NCI-H2107 (cell line): ENCODE measurements around the gene ACACB.

Source experiments
- DNase-seq: peaks from one replicate; lab custom pipeline; 2025; lab: John Stamatoyannopoulos, UW

The ACACB gene

GRCh38 chr12:109302358-109302757 lies 186.0 kb downstream of the ACACB start:
- no peak for DNase-seq

DNA sequence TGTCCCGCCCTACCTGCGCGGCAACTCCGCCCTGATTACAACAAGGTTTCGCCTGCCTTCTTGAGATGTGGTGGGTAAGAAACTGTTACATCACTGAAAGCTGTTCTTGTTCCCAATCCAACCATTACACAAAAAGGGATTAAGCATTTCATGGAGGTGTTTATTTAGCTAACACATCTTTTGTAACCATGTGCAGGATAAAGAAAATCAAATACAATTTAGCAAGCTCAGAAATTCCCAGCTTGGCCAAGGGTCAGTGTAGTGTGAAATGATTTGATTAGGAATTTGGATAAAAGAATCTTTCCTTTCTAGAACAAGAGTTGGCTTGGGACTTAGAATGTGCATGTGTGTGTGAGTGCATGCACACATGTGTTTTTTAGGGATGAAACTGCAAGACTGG lies 186.4 kb downstream of the ACACB start:
- DNase-seq, result no peak

- DNase-seq, result peak; percentile 16
These were observed 188.1 kb downstream of the ACACB start for GRCh38 chr12:109304485-109304884.

DNA sequence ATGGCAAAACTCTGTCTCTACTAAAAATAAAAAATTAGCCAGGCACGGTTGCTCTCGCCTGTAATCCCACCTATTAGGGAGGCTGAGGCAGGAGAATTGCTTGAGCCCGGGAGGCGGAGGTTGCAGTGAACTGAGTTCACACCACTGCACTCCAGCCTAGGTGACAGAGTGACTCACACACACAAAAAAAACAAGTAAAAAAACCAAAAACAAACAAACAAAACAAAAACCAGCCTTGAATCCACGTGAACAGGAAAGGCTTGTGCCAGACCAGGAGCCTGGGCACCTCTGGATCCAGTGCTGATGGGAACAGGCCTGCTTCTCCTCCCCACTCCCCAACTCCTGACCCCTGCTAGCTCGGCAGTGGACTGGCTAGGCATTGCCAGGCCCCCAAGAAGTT lies 189.2 kb downstream of the ACACB start:
- DNase-seq, result no peak

- DNase-seq, result no peak
These were observed 190.7 kb downstream of the ACACB start for GRCh38 chr12:109307051-109307450.

DNA sequence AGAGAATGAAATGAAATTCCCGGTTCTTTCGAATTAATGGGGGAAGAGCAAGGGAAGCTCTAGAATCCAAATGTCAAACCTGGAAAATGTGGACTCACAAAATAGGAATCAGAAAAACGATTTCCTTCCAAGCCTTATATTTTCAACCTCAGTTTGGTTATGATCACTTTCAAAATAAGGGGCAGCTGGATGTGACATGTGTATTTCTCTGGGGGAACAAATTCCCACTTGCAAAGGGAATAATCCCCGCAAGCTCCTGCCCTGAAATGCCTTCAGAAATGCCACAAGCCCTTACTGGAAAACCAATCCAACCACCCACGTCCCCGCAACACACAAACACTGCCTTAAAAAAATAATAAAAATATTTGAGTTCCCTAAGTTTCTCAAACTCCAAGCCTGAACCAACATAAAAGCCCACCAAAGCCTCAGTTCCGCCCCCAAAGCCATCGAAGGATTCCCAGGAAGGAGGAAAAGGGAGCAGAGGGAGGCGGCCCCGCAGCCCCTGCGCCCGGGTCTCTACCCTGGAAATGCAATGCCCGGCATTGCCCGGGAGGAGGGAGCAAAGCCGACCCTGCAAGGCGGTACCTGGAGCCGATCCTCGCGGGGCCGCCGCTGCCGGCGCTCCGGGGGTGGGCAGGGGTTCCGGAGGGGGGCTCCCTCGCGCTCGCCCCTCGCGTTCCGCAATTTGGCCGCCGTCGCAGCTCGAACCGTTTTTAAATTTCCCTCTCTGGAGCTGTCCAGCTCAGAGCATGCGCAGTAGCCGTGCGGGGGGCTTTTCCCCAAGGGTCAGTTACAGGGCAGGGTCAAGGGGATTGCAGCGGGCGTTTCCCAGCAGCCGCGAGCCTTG lies 192.4 kb downstream of the ACACB start, which contains the start of gene FOXN4:
Gene FOXN4, minus strand, starts transcription at position 751 of the 847 bp plus-strand sequence. CDS start 963 bp downstream, outside the sequence.
- no peak for DNase-seq

GRCh38 chr12:109309381-109310246 lies 193.2 kb downstream of the ACACB start:
- peak; percentile 27 for DNase-seq

GRCh38 chr12:109310247-109311125 lies 194.1 kb downstream of the ACACB start:
- peak; percentile 92 for DNase-seq
